ENCODE results near the gene GPC6.

Gene GPC6

DNA sequence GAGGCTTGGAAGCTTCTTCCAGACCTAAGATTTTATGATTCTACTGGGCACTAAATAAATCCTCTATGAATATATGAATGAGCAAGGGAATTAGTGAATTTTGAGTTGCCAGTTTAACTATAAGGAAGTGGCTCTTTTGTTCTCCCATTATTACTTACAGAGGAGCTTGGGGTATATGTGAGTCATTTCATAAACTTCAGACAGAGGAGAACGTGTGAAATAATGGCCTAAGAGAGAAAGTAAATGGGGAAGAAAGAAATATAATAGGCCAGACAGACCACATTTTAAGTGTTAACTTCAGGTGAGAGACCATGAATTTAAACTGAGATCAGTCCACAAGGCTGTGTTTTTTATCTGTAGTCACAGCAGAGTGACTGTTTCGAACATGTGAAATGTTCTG lies 570.9 kb downstream of the GPC6 start:
- no peak for DNase-seq

- no peak for DNase-seq
Observed at GRCh38 chr13:93800342-93800741, 573.7 kb downstream of the GPC6 start.

GRCh38 chr13:93805736-93806135 lies 579.1 kb downstream of the GPC6 start:
- no peak for DNase-seq

DNA sequence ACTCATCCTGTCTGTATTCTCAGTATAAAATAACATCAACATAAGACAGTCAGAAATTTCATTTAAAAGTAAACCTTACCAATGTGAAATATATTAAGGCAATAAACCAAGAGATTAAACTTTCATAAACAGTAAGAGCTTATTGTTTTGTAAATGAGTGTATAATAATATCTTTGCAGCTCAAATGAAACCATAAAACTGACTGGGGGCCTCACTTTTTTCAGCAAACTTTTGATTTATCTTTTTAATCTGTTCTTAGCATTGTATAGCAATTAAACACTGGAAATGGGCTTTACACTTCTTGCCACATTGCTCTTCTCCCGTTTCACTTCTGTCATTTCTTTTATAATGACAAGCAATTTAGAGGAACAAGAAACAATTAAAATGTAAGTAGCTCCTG lies 580.3 kb downstream of the GPC6 start:
- DNase-seq, result no peak

GRCh38 chr13:93810264-93810663 lies 583.7 kb downstream of the GPC6 start:
- DNase-seq, result no peak

DNA sequence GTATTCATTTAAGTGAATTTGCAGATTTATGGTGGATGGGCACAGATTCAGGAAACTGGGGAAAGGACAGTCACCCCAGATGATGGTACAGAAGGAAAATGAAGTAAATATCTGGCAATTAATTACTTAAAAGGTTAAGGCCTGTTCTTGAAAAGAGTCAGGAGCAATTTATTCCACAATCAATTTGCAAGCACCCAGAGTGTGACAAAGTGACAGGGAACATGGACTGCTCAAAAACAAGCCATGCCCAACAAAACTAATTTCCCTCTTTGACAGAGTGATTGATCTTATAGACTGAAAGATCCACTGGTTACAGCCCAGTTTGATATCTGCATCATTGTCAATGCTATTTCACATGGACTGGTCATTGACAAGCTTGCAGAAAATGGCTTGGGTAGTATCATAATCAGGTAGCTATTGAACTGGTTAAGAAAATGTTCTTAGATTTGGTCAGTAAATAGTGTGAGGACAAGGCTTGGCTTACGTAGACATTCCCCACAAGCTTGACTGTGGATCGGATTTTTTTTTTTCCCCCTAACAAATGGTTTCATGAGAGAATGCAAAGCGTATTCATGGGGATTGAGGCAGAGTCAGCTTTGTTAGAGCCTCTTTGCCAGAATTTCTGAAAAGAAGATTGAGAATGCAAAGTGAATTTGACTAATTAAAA lies 584.6 kb downstream of the GPC6 start:
- DNase-seq, result peak; percentile 50

- DNase-seq, result no peak
Observed at GRCh38 chr13:93811738-93812112, 585.1 kb downstream of the GPC6 start.

- no peak for DNase-seq
Observed at GRCh38 chr13:93814658-93815057, 588.1 kb downstream of the GPC6 start.

- no peak for DNase-seq
Observed at GRCh38 chr13:93818345-93818744, 591.7 kb downstream of the GPC6 start.

DNA sequence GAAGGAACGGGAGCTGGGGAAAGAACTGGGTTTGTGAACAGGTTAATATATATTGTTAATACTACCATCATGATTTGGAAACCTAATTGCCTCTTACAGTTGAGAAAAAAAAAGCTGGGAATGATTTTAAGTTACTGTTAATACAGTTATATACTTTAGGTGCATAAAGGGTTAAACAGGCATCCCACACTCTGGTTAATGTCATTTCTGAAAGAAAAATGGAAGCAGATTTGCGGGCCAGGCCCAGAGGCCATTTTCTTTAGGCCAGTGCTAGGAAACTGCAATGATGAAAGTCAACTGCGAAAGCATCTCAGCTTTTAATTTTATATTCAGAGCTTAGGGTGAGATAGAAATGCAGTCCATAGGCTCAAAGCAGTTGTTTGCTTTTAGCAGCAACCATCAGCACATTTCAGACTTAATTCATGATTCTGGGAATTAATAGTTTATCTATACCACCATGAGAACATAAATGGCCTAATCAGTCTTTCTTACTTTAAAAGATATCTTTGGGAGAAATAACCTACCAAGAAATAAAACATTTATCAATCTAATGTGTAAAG lies 592.8 kb downstream of the GPC6 start:
- DNase-seq, result no peak

GRCh38 chr13:93824286-93824685 lies 597.7 kb downstream of the GPC6 start:
- no peak for DNase-seq

GRCh38 chr13:93834051-93834450 lies 607.4 kb downstream of the GPC6 start:
- DNase-seq, result no peak

DNA sequence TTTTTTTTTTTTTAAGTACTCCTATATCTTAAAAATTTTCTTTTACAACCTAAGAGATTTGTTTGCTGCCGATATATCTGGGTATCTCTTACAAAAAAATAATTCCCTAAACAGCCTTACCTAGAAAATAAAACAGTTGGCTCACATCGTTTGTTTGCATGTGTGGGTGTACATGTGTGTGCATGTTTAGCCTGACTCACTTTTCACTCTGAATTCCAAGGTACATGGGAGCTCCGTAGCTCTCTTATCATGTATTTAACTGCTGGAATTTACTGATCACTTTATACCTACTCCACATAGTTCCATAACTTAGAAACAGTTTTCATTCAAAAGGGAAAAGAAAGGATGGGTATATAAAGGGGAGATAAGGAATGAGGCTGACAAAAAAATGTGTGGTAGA lies 616.5 kb downstream of the GPC6 start:
- no peak for DNase-seq

DNA sequence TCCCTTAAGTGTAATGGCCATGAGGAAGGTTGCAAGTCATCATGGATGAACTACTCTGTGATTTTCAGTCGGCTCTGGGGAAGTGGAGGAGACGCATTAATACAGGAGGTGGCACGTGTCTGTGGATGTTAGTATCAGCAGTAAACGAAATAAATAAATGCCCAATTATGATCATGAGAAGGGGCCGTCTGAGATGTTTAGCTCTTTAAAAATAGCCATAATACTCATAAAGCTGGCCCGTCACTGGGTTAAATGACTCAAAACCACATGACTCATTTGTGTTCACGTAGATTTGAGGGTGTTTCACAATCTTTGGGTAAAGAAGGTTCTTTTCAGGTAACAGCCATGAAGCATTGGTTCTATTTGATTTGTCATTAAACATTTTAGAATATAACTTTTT lies 620.6 kb downstream of the GPC6 start:
- no peak for DNase-seq

DNA sequence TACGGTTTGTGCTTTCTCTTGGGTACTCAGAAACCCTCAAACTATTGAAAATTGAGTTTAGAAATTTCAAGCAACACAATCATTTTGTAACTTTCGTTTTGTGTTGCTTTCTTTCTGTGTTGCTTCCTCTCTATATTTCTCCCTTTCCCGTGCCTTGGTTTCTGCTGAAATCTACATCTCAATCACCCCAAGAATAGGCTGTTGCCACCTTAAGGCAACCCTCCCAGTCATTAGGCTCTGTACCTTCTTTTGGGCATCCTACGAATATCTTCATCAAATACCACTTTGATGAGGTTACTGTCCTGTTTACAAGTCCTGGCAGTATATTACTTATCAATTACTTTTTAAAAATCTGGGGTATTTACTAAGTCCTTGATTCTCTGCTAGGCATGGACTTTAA lies 621.6 kb downstream of the GPC6 start:
- no peak for DNase-seq

GRCh38 chr13:93851236-93851635 lies 624.6 kb downstream of the GPC6 start:
- DNase-seq, result peak; percentile 15

GRCh38 chr13:93853912-93854311 lies 627.3 kb downstream of the GPC6 start:
- peak; percentile 24 for DNase-seq

DNA sequence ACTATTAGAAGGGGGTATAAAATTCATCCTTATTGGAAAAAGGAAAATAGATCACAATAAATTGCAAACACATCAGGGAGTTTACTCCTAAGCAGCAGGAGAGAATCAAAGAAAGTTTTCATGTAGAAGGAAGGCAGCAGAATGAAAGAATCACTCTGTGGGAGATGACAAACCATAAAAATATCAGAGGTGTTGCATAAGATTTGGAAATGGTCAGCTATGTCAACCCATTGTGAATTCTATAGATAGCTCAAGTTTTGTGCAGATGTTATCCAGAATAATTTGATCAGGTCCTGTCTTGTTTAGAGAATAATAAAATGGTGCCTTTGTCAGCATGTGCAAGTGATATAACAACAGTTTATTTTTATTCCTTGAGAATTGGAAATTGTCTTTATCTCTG lies 630.5 kb downstream of the GPC6 start:
- no peak for DNase-seq

DNA sequence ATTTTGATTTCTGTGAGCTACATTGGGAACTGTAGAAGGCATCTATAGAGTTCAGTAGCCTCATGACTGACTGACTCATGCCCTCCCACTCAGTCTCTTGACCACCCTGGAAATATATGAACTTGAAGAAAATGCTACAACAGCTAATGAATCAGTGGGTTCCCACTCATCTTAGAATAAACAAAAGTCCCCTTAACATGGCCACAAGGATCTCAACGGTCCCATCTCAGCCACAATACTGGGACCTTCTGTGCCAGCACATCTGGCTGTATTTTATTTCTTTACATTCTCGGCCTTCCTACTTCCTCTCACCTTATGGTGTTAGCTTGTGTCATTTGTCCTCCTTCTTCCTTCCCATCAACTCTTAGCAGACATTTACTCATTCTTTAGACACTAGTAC lies 633.1 kb downstream of the GPC6 start:
- no peak for DNase-seq

- no peak for DNase-seq
Observed at GRCh38 chr13:93861818-93862217, 635.2 kb downstream of the GPC6 start.

DNA sequence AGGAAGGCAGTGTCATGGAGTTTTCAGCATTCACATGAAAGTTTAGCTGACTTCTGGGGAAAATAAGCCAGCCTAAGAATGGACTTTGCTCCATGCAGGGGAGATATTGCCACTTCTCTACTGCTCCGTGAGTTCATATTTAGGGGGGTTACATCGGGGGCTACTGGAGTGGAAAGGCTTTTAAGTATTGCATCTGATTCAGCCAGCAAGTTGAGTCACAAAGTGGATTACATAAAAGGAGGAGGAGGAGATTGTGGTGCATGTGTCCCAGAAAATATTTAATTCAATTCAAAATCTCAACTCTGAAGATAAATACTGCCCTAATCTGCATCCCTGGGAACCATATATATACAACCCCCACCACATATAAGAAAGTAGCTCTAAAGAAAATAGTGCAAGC lies 635.7 kb downstream of the GPC6 start:
- DNase-seq, result no peak

GRCh38 chr13:93865235-93865634 lies 638.6 kb downstream of the GPC6 start:
- no peak for DNase-seq

- DNase-seq, result no peak
Observed at GRCh38 chr13:93867481-93867880, 640.9 kb downstream of the GPC6 start.

GRCh38 chr13:93872376-93872775 lies 645.8 kb downstream of the GPC6 start:
- DNase-seq, result no peak

DNA sequence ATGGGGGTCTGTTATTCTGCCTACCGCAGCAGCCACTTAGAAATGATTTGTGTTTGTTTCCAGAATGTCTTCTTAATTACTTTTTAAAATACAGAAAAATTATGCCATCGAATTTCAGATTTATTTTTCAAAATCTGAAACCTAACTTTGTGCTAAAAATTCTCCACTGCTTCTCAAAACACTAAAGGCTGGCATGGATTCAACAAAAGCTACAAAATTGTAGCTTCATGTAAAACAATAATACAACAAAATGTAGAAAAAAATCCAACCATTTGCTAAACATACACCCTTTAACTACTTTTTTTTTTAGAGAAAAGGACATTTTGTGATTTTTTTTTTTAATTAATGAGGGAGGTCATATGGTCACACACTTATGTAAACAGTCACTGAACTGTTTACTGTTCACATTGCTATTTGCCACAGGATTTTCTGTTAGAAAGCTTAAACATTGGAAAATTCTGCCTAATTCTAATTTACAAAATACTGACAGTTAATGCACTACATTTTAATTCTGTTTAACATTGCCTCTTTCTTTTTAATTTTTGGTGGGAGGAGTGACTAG lies 646.3 kb downstream of the GPC6 start:
- DNase-seq, result no peak
